PC-3 (cell line): Measurements from ENCODE around the gene MRTFA. TPM values are rescaled to one million over a fixed set of nuclear protein-coding genes. Genes with fewer than 3 reads are reported as not detected.

Experiments used
- ATAC-seq: fragments of 200-7000 bp; cut with Tn5 transposase; 2 replicates; pipeline ENCODE4 v1.9.1; 2020; ENCODE audit warnings: mild to moderate bottlenecking, moderate library complexity
- BruUV-seq: library from RNA; stranded (reverse); fragments of 400-500 nt; replicated peaks from 2 replicates; lab custom pipeline; 2021; lab: Mats Ljungman, UMichigan
- CTCF ChIA-PET: fragments of 300-600 bp; sonication (Branson Sonifier 250); formaldehyde crosslinking; loops from one replicate; lab custom pipeline; 2022; ENCODE audit warnings: antibody characterized with exemption; lab: Charles Lee
- POLR2A ChIA-PET: fragments of 300-600 bp; sonication (Branson Sonifier 250); formaldehyde crosslinking; loops from one replicate; lab custom pipeline; 2022; ENCODE audit warnings: antibody characterized with exemption; ENCODE audit not compliant: unreplicated experiment; lab: Charles Lee
- DNase-seq: peaks from one replicate; pipeline ENCODE4 v3.0.0-alpha.2; 2015
- H2AFZ ChIP-seq: fragments of 300-600 bp; sonication (generic); 2 replicates; pipeline ENCODE4 v1.6.0; 2016; ENCODE audit warnings: antibody characterized with exemption, low read length
- H3F3A ChIP-seq: fragments of 300-600 bp; sonication (generic); one replicate; pipeline ENCODE4 v1.6.0; 2017; ENCODE audit warnings: antibody characterized with exemption, low read length, control low read depth, mild to moderate bottlenecking; ENCODE audit not compliant: unreplicated experiment
- H3K27ac ChIP-seq: fragments of 300-600 bp; sonication (generic); 2 replicates; pipeline ENCODE4 v1.5.1; 2016; ENCODE audit warnings: mild to moderate bottlenecking, low read length
- H3K27me3 ChIP-seq: fragments of 300-600 bp; sonication (generic); 2 replicates; pipeline ENCODE4 v1.6.1; 2016; ENCODE audit warnings: low read length, mixed read lengths
- H3K36me3 ChIP-seq: fragments of 300-600 bp; sonication (generic); 2 replicates; pipeline ENCODE4 v1.6.1; 2016; ENCODE audit warnings: low read depth, mixed run types, low read length, mixed read lengths
- H3K4me1 ChIP-seq: fragments of 300-600 bp; sonication (generic); 2 replicates; pipeline ENCODE4 v1.5.1; 2016; ENCODE audit warnings: low read length; ENCODE audit not compliant: insufficient read depth
- H3K4me2 ChIP-seq: fragments of 300-600 bp; sonication (generic); 2 replicates; pipeline ENCODE4 v1.6.0; 2016; ENCODE audit warnings: low read length
- H3K4me3 ChIP-seq: fragments of 300-600 bp; sonication (generic); 2 replicates; pipeline ENCODE4 v1.5.1; 2016; ENCODE audit warnings: mild to moderate bottlenecking, low read length, mixed read lengths
- H3K79me2 ChIP-seq: fragments of 300-600 bp; sonication (generic); 2 replicates; pipeline ENCODE4 v1.6.1; 2017; ENCODE audit warnings: low read length, mixed read lengths
- H3K9ac ChIP-seq: fragments of 300-600 bp; sonication (generic); 2 replicates; pipeline ENCODE4 v1.6.0; 2016; ENCODE audit warnings: mild to moderate bottlenecking, low read length
- H3K9me2 ChIP-seq: fragments of 300-600 bp; sonication (generic); replicated peaks from 2 replicates; pipeline ENCODE4 v1.6.1; 2016; ENCODE audit warnings: mixed run types, low read length, mixed read lengths
- H3K9me3 ChIP-seq: fragments of 300-600 bp; sonication (generic); 2 replicates; pipeline ENCODE4 v1.6.1; 2016; ENCODE audit warnings: low read length, mixed read lengths
- H4K20me1 ChIP-seq: fragments of 300-600 bp; sonication (generic); 2 replicates; pipeline ENCODE4 v1.6.1; 2016; ENCODE audit warnings: low read length, mixed read lengths
- CTCF ChIP-seq: fragments of 300-600 bp; sonication (generic); conservative IDR thresholded peaks from 2 replicates; pipeline ENCODE4 v1.5.1; 2017; ENCODE audit warnings: antibody characterized with exemption, low read depth, mild to moderate bottlenecking, low read length
- EZH2 ChIP-seq: fragments of 300-600 bp; sonication (generic); IDR thresholded peaks from one replicate; pipeline ENCODE4 v1.6.1; 2017; ENCODE audit warnings: antibody characterized with exemption, mild to moderate bottlenecking, low read length; ENCODE audit not compliant: unreplicated experiment
- EZH2phosphoT487 ChIP-seq: fragments of 300-600 bp; sonication (generic); IDR thresholded peaks from 2 replicates; pipeline ENCODE4 v1.6.1; 2018; ENCODE audit warnings: mild to moderate bottlenecking, antibody characterized with exemption, low read length, borderline replicate concordance
- intact Hi-C: fragments of 100-400 bp; cut with micrococcal nuclease; formaldehyde crosslinking; loops from 2 replicates; pipeline ENCODE4 v1.9.0; 2023
- total RNA-seq: library from RNA; depleted of rRNA; stranded (reverse); fragments of >200 nt; gene quantifications from 2 replicates; pipeline ENCODE4 v1.2.3, GENCODE V29; 2014

The MRTFA gene
- total RNA-seq, 1 experiment from 2014 or later = 32.6 TPM

GRCh38 chr22:40479126-40479800 is 157.3 kb downstream of the MRTFA start:
- ChIA-PET CTCF (interaction anchor here (0.6 kb wide), 1 partner anchor 282 kb away, joined by 5 read pairs; no protein-coding TSS in a partner anchor), POLR2A (no interaction called here)
- Histone ChIP-seq H3K9me2 (no peaks in the 10 kb centered on the region), H4K20me1 (no peaks in the 10 kb centered on the region), H3K27me3 (no peaks in the 10 kb centered on the region), H3K4me2 (no peak overlapping the region), H3K79me2 (peaks cover 20% of the 10 kb centered on the region; the same call in 1 of the 2 replicates), H3K27ac (no peak overlapping the region), H3K36me3 (no peaks in the 10 kb centered on the region), H2AFZ (no peak overlapping the region), H3K4me3 (no peak overlapping the region), H3F3A (no peaks in the 10 kb centered on the region), H3K4me1 (peaks cover 8% of the 10 kb centered on the region; the same call in 1 of the 2 replicates), H3K9ac (no peak overlapping the region), H3K9me3 (no peaks in the 10 kb centered on the region)
- no TSS peak for BruUV-seq
- no peak for ATAC-seq
- no peak for DNase-seq
- TF ChIP-seq EZH2phosphoT487 (no peak), CTCF (0 out of 2 replicates have a peak, but pooled peaks have one; percentile 40)
- intact Hi-C loops = no loop called here

- no TSS peak for BruUV-seq
- DNase-seq = no peak
- Histone ChIP-seq H2AFZ (no peak overlapping the region), H3F3A (no peaks in the 10 kb centered on the region), H4K20me1 (no peaks in the 10 kb centered on the region), H3K9me3 (no peaks in the 10 kb centered on the region), H3K36me3 (no peaks in the 10 kb centered on the region), H3K79me2 (peaks cover 20% of the 10 kb centered on the region; the same call in 1 of the 2 replicates), H3K4me2 (no peak overlapping the region), H3K27ac (no peak overlapping the region), H3K9me2 (no peaks in the 10 kb centered on the region), H3K4me1 (peaks cover 8% of the 10 kb centered on the region; the same call in 1 of the 2 replicates), H3K9ac (no peak overlapping the region), H3K4me3 (no peak overlapping the region), H3K27me3 (no peaks in the 10 kb centered on the region)
- intact Hi-C loops = no loop called here
- ChIA-PET CTCF (no interaction called here), POLR2A (no interaction called here)
- TF ChIP-seq EZH2 = no peak
- TF ChIP-seq CTCF = no peak
- TF ChIP-seq EZH2phosphoT487 = no peak
- no peak for ATAC-seq
Measured at GRCh38 chr22:40478338-40479125, 158.0 kb downstream of the MRTFA start.
